HepG2 (cell line): ENCODE measurements around the gene CBFA2T2. TPM values are rescaled to one million over a fixed set of nuclear protein-coding genes. Genes with fewer than 3 reads are reported as not detected.

ENCODE experiments used
- AHR ChIP-seq: IDR thresholded peaks from 2 replicates; pipeline ENCODE4 v1.6.1; 2018; ENCODE audit warnings: missing genetic modification reagents, missing compliant biosample characterization
- BRCA1 ChIP-seq: sonication (generic); formaldehyde crosslinking; IDR thresholded peaks from 2 replicates; pipeline ENCODE4 v1.4.0; 2020; ENCODE audit warnings: missing genetic modification reagents
- EED ChIP-seq: sonication (generic); formaldehyde crosslinking; IDR thresholded peaks from 2 replicates; pipeline ENCODE4 v1.5.0; 2020; ENCODE audit warnings: mild to moderate bottlenecking, missing genetic modification reagents
- ETV5 ChIP-seq: IDR thresholded peaks from 2 replicates; pipeline ENCODE4 v1.6.1; 2018; ENCODE audit warnings: missing biosample characterization, missing genetic modification reagents, inconsistent platforms, borderline replicate concordance
- GLI4 ChIP-seq: sonication (generic); formaldehyde crosslinking; IDR thresholded peaks from 2 replicates; pipeline ENCODE4 v1.5.1; 2020; ENCODE audit warnings: missing genetic modification reagents, mild to moderate bottlenecking, moderate library complexity, borderline replicate concordance
- HDAC1 ChIP-seq: sonication (generic); formaldehyde crosslinking; IDR thresholded peaks from 2 replicates; pipeline ENCODE4 v1.5.1; 2020; ENCODE audit warnings: mild to moderate bottlenecking, missing genetic modification reagents
- KDM3A ChIP-seq: IDR thresholded peaks from 2 replicates; pipeline ENCODE4 v1.6.1; 2018; ENCODE audit warnings: low read depth, missing compliant biosample characterization
- PBX3 ChIP-seq: sonication (generic); formaldehyde crosslinking; IDR thresholded peaks from 2 replicates; pipeline ENCODE4 v1.8.1; 2023; ENCODE audit warnings: missing genetic modification reagents, inconsistent platforms, borderline replicate concordance
- PHF21A ChIP-seq: sonication (generic); formaldehyde crosslinking; IDR thresholded peaks from 2 replicates; pipeline ENCODE4 v1.5.0; 2020; ENCODE audit warnings: mild to moderate bottlenecking, missing genetic modification reagents
- PLSCR1 ChIP-seq: sonication (generic); formaldehyde crosslinking; IDR thresholded peaks from 2 replicates; pipeline ENCODE4 v1.5.0; 2020; ENCODE audit warnings: missing genetic modification reagents, mild to moderate bottlenecking, borderline replicate concordance
- RXRB ChIP-seq: IDR thresholded peaks from 2 replicates; pipeline ENCODE4 v1.6.1; 2016; ENCODE audit warnings: borderline replicate concordance, missing genetic modification reagents, missing compliant biosample characterization
- SP5 ChIP-seq: IDR thresholded peaks from 2 replicates; pipeline ENCODE4 v1.6.1; 2016; ENCODE audit warnings: low read depth, borderline replicate concordance
- SRSF9 ChIP-seq: fragments of 200-400 bp; formaldehyde crosslinking; IDR thresholded peaks from 2 replicates; pipeline ENCODE4 v1.6.1; 2018; ENCODE audit warnings: borderline replicate concordance, mild to moderate bottlenecking, low read depth, low read length; ENCODE audit not compliant: insufficient read depth, poor library complexity, severe bottlenecking
- THAP8 ChIP-seq: sonication (generic); formaldehyde crosslinking; IDR thresholded peaks from 2 replicates; pipeline ENCODE4 v1.5.1; 2020; ENCODE audit warnings: missing genetic modification reagents, mild to moderate bottlenecking, borderline replicate concordance
- USF2 ChIP-seq, 2 experiments: sonication (generic) in 1 of 2; formaldehyde crosslinking in 1 of 2; IDR thresholded peaks; 2 replicates each; pipeline versions ENCODE4 v1.5.1 to v1.6.1; 2011 to 2020; ENCODE audit warnings: borderline replicate concordance in 1 of 2, low read depth in 1 of 2, low read length in 1 of 2, mild to moderate bottlenecking in 1 of 2, missing genetic modification reagents in 1 of 2, moderate library complexity in 1 of 2
- ZHX1 ChIP-seq: sonication (generic); formaldehyde crosslinking; IDR thresholded peaks from 2 replicates; pipeline ENCODE4 v1.8.1; 2022; ENCODE audit warnings: low read depth, mild to moderate bottlenecking, missing genetic modification reagents
- ZNF253 ChIP-seq: sonication (generic); formaldehyde crosslinking; IDR thresholded peaks from 2 replicates; pipeline ENCODE4 v1.8.0; 2022; ENCODE audit warnings: mild to moderate bottlenecking, missing genetic modification reagents, borderline replicate concordance
- ZNF3 ChIP-seq: IDR thresholded peaks from 2 replicates; pipeline ENCODE4 v1.7.0; 2017; ENCODE audit warnings: inconsistent platforms
- polyA plus RNA-seq, 8 experiments: library from polyadenylated mRNA; depleted of rRNA in 3 of 8; stranded (reverse) in 7 of 8; unstranded in 1 of 8; fragments of >200 nt; fragmentation: Illumina TruSeq in 4 of 8; extraction: Trizol in 4 of 8; gene quantifications; 2 replicates each; pipeline versions ENCODE4 v1.2.1 to v1.2.3, GENCODE V29; 2011 to 2016; ENCODE audit warnings: low read depth in 4 of 8, missing spikeins in 1 of 8, mixed read lengths in 1 of 8; ENCODE audit not compliant: insufficient read depth in 1 of 8
- total RNA-seq, 5 experiments: library from RNA; depleted of rRNA; stranded (reverse); fragments of >200 nt; fragmentation: Illumina TruSeq; extraction: Trizol; gene quantifications; 2 replicates each; pipeline ENCODE4 v1.2.3, GENCODE V29; 2016; ENCODE audit warnings: low read depth in 1 of 5
- TF ChIP-seq, protein P1 (sequence below): sonication (generic); formaldehyde crosslinking; IDR thresholded peaks from 2 replicates; pipeline ENCODE4 v1.8.0; 2022; ENCODE audit warnings: mild to moderate bottlenecking, missing genetic modification reagents

CBFA2T2 gene
- total and polyA plus RNA-seq, 2 of the 13 experiments (the other 11 are each of a cell fraction or from before 2014, with no cell fraction given) = 6.3 to 21.2 TPM

DNA sequence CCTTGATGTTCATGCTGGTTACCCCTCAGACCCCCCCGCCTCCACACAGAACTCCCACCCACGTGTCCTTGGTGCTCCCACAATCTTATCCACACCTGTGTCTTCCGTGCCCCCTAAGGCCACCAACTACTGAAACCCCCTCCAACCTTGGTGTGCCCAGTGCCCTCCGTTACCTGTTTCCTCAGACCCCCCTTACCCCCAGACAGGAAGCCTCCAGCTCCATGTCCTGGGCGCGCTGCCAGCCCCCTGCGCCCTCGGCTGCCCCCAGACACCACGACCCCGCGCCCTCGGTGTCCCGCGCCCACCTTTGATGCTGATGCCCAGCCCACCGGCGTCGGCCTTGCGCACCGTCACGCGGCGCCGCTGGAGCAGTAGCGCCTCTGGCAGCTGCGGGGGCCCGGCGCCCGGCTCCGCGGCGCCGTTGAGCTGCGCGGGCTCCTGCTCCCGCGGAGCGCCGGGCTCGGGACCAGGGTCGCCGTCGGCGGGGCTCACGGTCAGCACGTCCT lies 46.8 kb upstream of the CBFA2T2 start (continued):
- TF ChIP-seq ZHX1 (CRISPR knock-in tag) (no peak), ZNF253 (CRISPR knock-in tag) (no peak), HDAC1 (CRISPR knock-in tag) (peak; percentile 71), BRCA1 (no peak), AHR (CRISPR knock-in tag) (no peak), KDM3A (CRISPR knock-in tag) (no peak), ETV5 (CRISPR knock-in tag) (no peak), RXRB (CRISPR knock-in tag) (no peak), SRSF9 (no peak), USF2 (IDR thresholded peaks at IDR 0.05; ENCODE audit: low read depth, low read length) (no peak), USF2 (CRISPR knock-in tag; IDR thresholded peaks at IDR 0.05; ENCODE audit: borderline replicate concordance) (no peak; the same call in 1 of the 2 replicates), GLI4 (CRISPR knock-in tag) (no peak), THAP8 (no peak), PBX3 (CRISPR knock-in tag) (no peak), PLSCR1 (CRISPR knock-in tag) (no peak), EED (peak; percentile 55; the same call in 1 of the 2 replicates), PHF21A (CRISPR knock-in tag) (no peak), ZNF3 (CRISPR knock-in tag) (no peak), SP5 (CRISPR knock-in tag) (no peak)
- TF ChIP-seq, protein P1, sequence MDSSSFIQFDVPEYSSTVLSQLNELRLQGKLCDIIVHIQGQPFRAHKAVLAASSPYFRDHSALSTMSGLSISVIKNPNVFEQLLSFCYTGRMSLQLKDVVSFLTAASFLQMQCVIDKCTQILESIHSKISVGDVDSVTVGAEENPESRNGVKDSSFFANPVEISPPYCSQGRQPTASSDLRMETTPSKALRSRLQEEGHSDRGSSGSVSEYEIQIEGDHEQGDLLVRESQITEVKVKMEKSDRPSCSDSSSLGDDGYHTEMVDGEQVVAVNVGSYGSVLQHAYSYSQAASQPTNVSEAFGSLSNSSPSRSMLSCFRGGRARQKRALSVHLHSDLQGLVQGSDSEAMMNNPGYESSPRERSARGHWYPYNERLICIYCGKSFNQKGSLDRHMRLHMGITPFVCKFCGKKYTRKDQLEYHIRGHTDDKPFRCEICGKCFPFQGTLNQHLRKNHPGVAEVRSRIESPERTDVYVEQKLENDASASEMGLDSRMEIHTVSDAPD = no peak; the same call in 1 of the 2 replicates
